Suprapubic skin (tissue), 4 donors: ENCODE measurements around the gene SIVA1. TPM values are rescaled to one million over a fixed set of nuclear protein-coding genes. Genes with fewer than 3 reads are reported as not detected.

Experiments
- DNase-seq, 2 donors: peaks; one replicate each; pipeline ENCODE4 v3.0.0-alpha.2; 2019; ENCODE audit warnings: low spot score in 2 of 2
- H3K27ac ChIP-seq: fragments of 200-600 bp; sonication (generic); one replicate; pipeline ENCODE4 v1.5.1; 2019
- H3K27me3 ChIP-seq: fragments of 200-600 bp; sonication (generic); one replicate; pipeline ENCODE4 v1.5.1; 2019
- H3K36me3 ChIP-seq: fragments of 200-600 bp; sonication (generic); one replicate; pipeline ENCODE4 v1.5.1; 2019
- H3K4me1 ChIP-seq: fragments of 200-600 bp; sonication (generic); one replicate; pipeline ENCODE4 v1.5.1; 2019
- H3K4me3 ChIP-seq: fragments of 200-600 bp; sonication (generic); one replicate; pipeline ENCODE4 v1.5.1; 2019; ENCODE audit warnings: mild to moderate bottlenecking
- H3K9me3 ChIP-seq: fragments of 200-600 bp; sonication (generic); one replicate; pipeline ENCODE4 v1.5.1; 2019
- CTCF ChIP-seq, 2 donors: fragments of 200-600 bp in 1 of 2; fragments of 450-650 bp in 1 of 2; sonication (generic) in 1 of 2; IDR thresholded peaks; one replicate each; pipeline ENCODE4 v1.5.1; 2016 to 2019; ENCODE audit warnings: antibody characterized with exemption in 2 of 2, mild to moderate bottlenecking in 1 of 2, moderate library complexity in 1 of 2
- EP300 ChIP-seq: sonication (generic); formaldehyde crosslinking; IDR thresholded peaks from one replicate; pipeline ENCODE4 v1.6.1; 2017; ENCODE audit warnings: antibody characterized with exemption
- POLR2A ChIP-seq, 2 donors: fragments of 450-650 bp; IDR thresholded peaks; one replicate each; pipeline ENCODE4 v1.6.1; 2017; ENCODE audit warnings: antibody characterized with exemption in 2 of 2, mild to moderate bottlenecking in 2 of 2, moderate library complexity in 2 of 2
- POLR2AphosphoS5 ChIP-seq, 3 donors: sonication (generic); formaldehyde crosslinking; IDR thresholded peaks; one replicate each; pipeline ENCODE4 v1.6.1; 2017; ENCODE audit warnings: antibody characterized with exemption in 3 of 3
- WGBS: methylation state at CpG from one replicate; pipeline ENCODE4 v1.1.5; 2018; 5-methylcytosine and 5-hydroxymethylcytosine counted together
- total RNA-seq, 4 donors: library from RNA; depleted of rRNA; stranded (reverse); fragments of >200 nt; gene quantifications; one replicate each; pipeline ENCODE4 v1.1.0, GENCODE V29; 2016

The SIVA1 gene
- total RNA-seq, 4 donors from 2014 or later = 94.0 to 159 (median 142) TPM

- TF ChIP-seq CTCF (IDR thresholded peaks at IDR 0.05) (no peak), POLR2A (IDR thresholded peaks at IDR 0.05) (no peak), EP300 (no peak)
- no peaks in the 10 kb centered on the region for H3K27me3 ChIP-seq
- no peaks in the 10 kb centered on the region for H3K9me3 ChIP-seq
- 94% methylated on average over 7 of the region's 17 CpGs for WGBS
- no peak overlapping the region for H3K27ac ChIP-seq
- no peak for DNase-seq
- peaks cover 21% of the 10 kb centered on the region for H3K4me1 ChIP-seq
- no peak overlapping the region for H3K4me3 ChIP-seq
- no peaks in the 10 kb centered on the region for H3K36me3 ChIP-seq
Observed at GRCh38 chr14:104739026-104739425, 13.9 kb upstream of the SIVA1 start.

- peaks cover 19% of the 10 kb centered on the region for H3K4me1 ChIP-seq
- no peak overlapping the region for H3K4me3 ChIP-seq
- H3K27ac ChIP-seq = no peak overlapping the region
- H3K9me3 ChIP-seq = no peaks in the 10 kb centered on the region
- H3K36me3 ChIP-seq = no peaks in the 10 kb centered on the region
- H3K27me3 ChIP-seq = no peaks in the 10 kb centered on the region
- WGBS = 89% methylated on average over 29 of the region's 29 CpGs
- no peak for TF ChIP-seq EP300
- no peak for TF ChIP-seq CTCF (IDR thresholded peaks at IDR 0.05)
- TF ChIP-seq POLR2AphosphoS5 (IDR thresholded peaks at IDR 0.05) = no peak
- no peak for DNase-seq
Observed at GRCh38 chr14:104739546-104740516, 13.1 kb upstream of the SIVA1 start.

- no peaks in the 10 kb centered on the region for H3K9me3 ChIP-seq
- no peak for DNase-seq
- WGBS = 81% methylated on average over 17 of the region's 29 CpGs
- H3K4me3 ChIP-seq = no peak overlapping the region
- H3K4me1 ChIP-seq = peaks cover 14% of the 10 kb centered on the region
- H3K36me3 ChIP-seq = no peaks in the 10 kb centered on the region
- TF ChIP-seq POLR2AphosphoS5 (IDR thresholded peaks at IDR 0.05) (no peak), EP300 (no peak)
- H3K27me3 ChIP-seq = no peaks in the 10 kb centered on the region
- H3K27ac ChIP-seq = no peak overlapping the region
Observed at GRCh38 chr14:104741108-104741802, 11.7 kb upstream of the SIVA1 start.

- TF ChIP-seq POLR2AphosphoS5 (IDR thresholded peaks at IDR 0.05) (no peak), POLR2A (IDR thresholded peaks at IDR 0.05) (no peak), EP300 (no peak), CTCF (IDR thresholded peaks at IDR 0.05) (no peak)
Observed at GRCh38 chr14:104741803-104742251, 11.1 kb upstream of the SIVA1 start.

GRCh38 chr14:104742586-104743455 is 10.1 kb upstream of the SIVA1 start:
- no peaks in the 10 kb centered on the region for H3K27me3 ChIP-seq
- 91% methylated on average over 22 of the region's 32 CpGs for WGBS
- TF ChIP-seq POLR2A (IDR thresholded peaks at IDR 0.05) = no peak
- no peak for TF ChIP-seq CTCF (IDR thresholded peaks at IDR 0.05)
- TF ChIP-seq EP300 = no peak
- no peak for TF ChIP-seq POLR2AphosphoS5 (IDR thresholded peaks at IDR 0.05)

More at GRCh38 chr14:104741803-104742251, 11.1 kb upstream of the SIVA1 start:
- 95% methylated on average over 7 of the region's 23 CpGs for WGBS
- Histone ChIP-seq H3K27me3 (no peaks in the 10 kb centered on the region), H3K4me3 (no peak overlapping the region), H3K9me3 (no peaks in the 10 kb centered on the region), H3K4me1 (peaks cover 14% of the 10 kb centered on the region), H3K27ac (no peak overlapping the region), H3K36me3 (no peaks in the 10 kb centered on the region)
- DNase-seq = no peak

More at GRCh38 chr14:104742586-104743455, 10.1 kb upstream of the SIVA1 start:
- Histone ChIP-seq H3K27ac (no peak overlapping the region), H3K36me3 (no peaks in the 10 kb centered on the region), H3K4me3 (no peak overlapping the region), H3K9me3 (no peaks in the 10 kb centered on the region), H3K4me1 (peaks cover 23% of the 10 kb centered on the region)
- DNase-seq = no peak
